Measurements from ENCODE around the gene PARD6B. TPM values are rescaled to one million over a fixed set of nuclear protein-coding genes. Genes with fewer than 3 reads are reported as not detected.
"Not testable (repeated sequence)": the region's sequence is repeated elsewhere in the genome, so short reads cannot be mapped to it uniquely, and the experiment has no call there.

Gene PARD6B
- polyA plus RNA-seq, 6 donors from 2014 or later, result 0.08 to 1.6 (median 0.73) TPM

- Mint-ChIP-seq H3K36me3 (no peaks in the 10 kb centered on the region), H3K4me3 (peak overlapping the region in 3 of 8 donors; percentile 15 to 61 (median 32)), H3K4me1 (peaks cover 7 to 33% (median 8%) of the 10 kb centered on the region in 3 donors), H3K9me3 (no peaks in the 10 kb centered on the region), H3K27me3 (no peaks in the 10 kb centered on the region), H3K27ac (peak overlapping the region in 3 of 6 donors; percentile 14 to 57 (median 29))
- no peak for DNase-seq
- ATAC-seq (ENCODE audit: low read depth in 2 of 2), result no peak
Observed at GRCh38 chr20:50789968-50790650, 58.7 kb downstream of the PARD6B start.

GRCh38 chr20:50790651-50791277 lies 59.4 kb downstream of the PARD6B start:
- peaks cover 11 to 36% (median 12%) of the 10 kb centered on the region in 3 donors for H3K4me1 Mint-ChIP-seq
- H3K27me3 Mint-ChIP-seq, result no peaks in the 10 kb centered on the region
- H3K9me3 Mint-ChIP-seq, result no peaks in the 10 kb centered on the region
- no peaks in the 10 kb centered on the region for H3K36me3 Mint-ChIP-seq
- ATAC-seq (ENCODE audit: low read depth in 2 of 2) (peak; percentile 53), DNase-seq (peak; percentile 62)
- peak overlapping the region in 5 of 8 donors; percentile 26 to 67 (median 37) for H3K4me3 Mint-ChIP-seq
- peak overlapping the region in 3 of 6 donors; percentile 41 to 57 (median 54) for H3K27ac Mint-ChIP-seq

- peaks cover 13 to 51% (median 17%) of the 10 kb centered on the region in 3 donors for H3K4me1 Mint-ChIP-seq
- H3K27ac Mint-ChIP-seq, result peak overlapping the region in 2 of 6 donors; percentile 28 to 91
- H3K4me3 Mint-ChIP-seq, result peak overlapping the region; percentile 36 to 90 (median 72)
- no peaks in the 10 kb centered on the region for H3K9me3 Mint-ChIP-seq
- no peak for DNase-seq
- H3K27me3 Mint-ChIP-seq, result no peaks in the 10 kb centered on the region
- ATAC-seq (ENCODE audit: low read depth in 2 of 2), result no peak
- no peaks in the 10 kb centered on the region for H3K36me3 Mint-ChIP-seq
Observed at GRCh38 chr20:50792708-50793574, 61.6 kb downstream of the PARD6B start.

- H3K27me3 Mint-ChIP-seq; H3K9me3 Mint-ChIP-seq; H3K36me3 Mint-ChIP-seq; ATAC-seq (ENCODE audit: low read depth in 2 of 2): not testable (repeated sequence)
- DNase-seq, result peak; percentile 37
- Mint-ChIP-seq H3K4me1 (peaks cover 13 to 52% (median 19%) of the 10 kb centered on the region in 3 donors), H3K27ac (peak overlapping the region in 3 of 6 donors; percentile 53 to 90 (median 72)), H3K4me3 (peak overlapping the region; percentile 61 to 90 (median 83))
Observed at GRCh38 chr20:50793575-50794016, 62.2 kb downstream of the PARD6B start.

- DNase-seq (no peak), ATAC-seq (ENCODE audit: low read depth in 2 of 2) (peak in 1 of 2 donors; percentile 0)
- no peaks in the 10 kb centered on the region for H3K27me3 Mint-ChIP-seq
- peaks cover 18 to 59% (median 25%) of the 10 kb centered on the region in 3 donors for H3K4me1 Mint-ChIP-seq
- H3K9me3 Mint-ChIP-seq, result no peaks in the 10 kb centered on the region
- H3K36me3 Mint-ChIP-seq, result no peaks in the 10 kb centered on the region
- peak overlapping the region in 5 of 6 donors; percentile 47 to 95 (median 86) for H3K27ac Mint-ChIP-seq
- H3K4me3 Mint-ChIP-seq, result peak overlapping the region; percentile 71 to 91 (median 86)
Observed at GRCh38 chr20:50794181-50794845, 62.9 kb downstream of the PARD6B start.

GRCh38 chr20:50794846-50795634 lies 63.7 kb downstream of the PARD6B start, which contains the start of gene BCAS4:
Gene BCAS4 (plus strand): TSS chr20:50795061. CDS start chr20:50795084, 23 bp downstream.
- H3K27ac Mint-ChIP-seq, result peak within 1 kb of the TSS; percentile 74 to 97 (median 92)
- H3K4me3 Mint-ChIP-seq, result peak within 1 kb of the TSS; percentile 87 to 97 (median 94)
- DNase-seq, result peak; percentile 87
- ATAC-seq (ENCODE audit: low read depth in 2 of 2), result peak; percentile 79 to 80
- no peaks in the 10 kb centered on the region for H3K9me3 Mint-ChIP-seq
- peaks cover 24 to 60% (median 31%) of the 10 kb centered on the region in 3 donors for H3K4me1 Mint-ChIP-seq
- no peaks in the 10 kb centered on the region for H3K27me3 Mint-ChIP-seq
- no peaks in the 10 kb centered on the region for H3K36me3 Mint-ChIP-seq

- Mint-ChIP-seq H3K27me3 (no peaks in the 10 kb centered on the region), H3K36me3 (no peaks in the 10 kb centered on the region), H3K4me3 (peak overlapping the region in 5 of 8 donors; percentile 12 to 65 (median 34)), H3K4me1 (peaks cover 29 to 67% (median 40%) of the 10 kb centered on the region in 3 donors), H3K27ac (peak overlapping the region in 4 of 6 donors; percentile 63 to 81 (median 67)), H3K9me3 (no peaks in the 10 kb centered on the region)
- no peak for DNase-seq
- ATAC-seq (ENCODE audit: low read depth in 2 of 2), result no peak
Observed at GRCh38 chr20:50797142-50797541, 65.8 kb downstream of the PARD6B start.

- no peaks in the 10 kb centered on the region for H3K27me3 Mint-ChIP-seq
- no peak for DNase-seq
- H3K27ac Mint-ChIP-seq, result peak overlapping the region in 5 of 6 donors; percentile 81 to 92 (median 83)
- no peaks in the 10 kb centered on the region for H3K36me3 Mint-ChIP-seq
- ATAC-seq (ENCODE audit: low read depth in 2 of 2), result no peak
- no peaks in the 10 kb centered on the region for H3K9me3 Mint-ChIP-seq
- peaks cover 29 to 67% (median 42%) of the 10 kb centered on the region in 3 donors for H3K4me1 Mint-ChIP-seq
- peak overlapping the region in 3 of 8 donors; percentile 18 to 81 (median 66) for H3K4me3 Mint-ChIP-seq
Observed at GRCh38 chr20:50798650-50799049, 67.3 kb downstream of the PARD6B start.

GRCh38 chr20:50799176-50799889 lies 68.0 kb downstream of the PARD6B start:
- DNase-seq (no peak), ATAC-seq (ENCODE audit: low read depth in 2 of 2) (no peak)
- H3K27ac Mint-ChIP-seq, result peak overlapping the region in 5 of 6 donors; percentile 81 to 98 (median 88)
- peak overlapping the region in 7 of 8 donors; percentile 59 to 86 (median 81) for H3K4me3 Mint-ChIP-seq
- no peaks in the 10 kb centered on the region for H3K9me3 Mint-ChIP-seq
- H3K4me1 Mint-ChIP-seq, result peaks cover 31 to 68% (median 48%) of the 10 kb centered on the region in 3 donors
- no peaks in the 10 kb centered on the region for H3K27me3 Mint-ChIP-seq
- no peaks in the 10 kb centered on the region for H3K36me3 Mint-ChIP-seq

- Mint-ChIP-seq H3K27me3 (no peaks in the 10 kb centered on the region), H3K4me1 (peaks cover 38 to 72% (median 55%) of the 10 kb centered on the region in 3 donors), H3K9me3 (no peaks in the 10 kb centered on the region), H3K36me3 (no peaks in the 10 kb centered on the region), H3K4me3 (peak overlapping the region; percentile 13 to 86 (median 72)), H3K27ac (peak overlapping the region; percentile 26 to 98 (median 86))
- DNase-seq, result no peak
- peak; percentile 35 to 61 for ATAC-seq (ENCODE audit: low read depth in 2 of 2)
Observed at GRCh38 chr20:50799890-50800550, 68.6 kb downstream of the PARD6B start.
